HepG2 (cell line): ENCODE measurements around the gene FBN3. TPM values are rescaled to one million over a fixed set of nuclear protein-coding genes. Genes with fewer than 3 reads are reported as not detected.

Source experiments
- PCBP1 ChIP-seq: fragments of 200-400 bp; formaldehyde crosslinking; IDR thresholded peaks from 2 replicates; pipeline ENCODE4 v1.6.1; 2017; ENCODE audit warnings: mild to moderate bottlenecking, low read depth, low read length, borderline replicate concordance
- SPEN ChIP-seq: sonication (generic); formaldehyde crosslinking; IDR thresholded peaks from 2 replicates; pipeline ENCODE4 v1.5.1; 2020; ENCODE audit warnings: low read depth, mild to moderate bottlenecking, missing genetic modification reagents
- ZBTB38 ChIP-seq: sonication (generic); formaldehyde crosslinking; IDR thresholded peaks from 2 replicates; pipeline ENCODE4 v1.5.1; 2020; ENCODE audit warnings: mild to moderate bottlenecking, missing genetic modification reagents
- ZFP36 ChIP-seq: fragments of 150-350 bp; IDR thresholded peaks from 2 replicates; pipeline ENCODE4 v1.6.1; 2018; ENCODE audit warnings: borderline replicate concordance, low read length, low read depth; ENCODE audit not compliant: partially characterized antibody
- ZIK1 ChIP-seq: sonication (generic); formaldehyde crosslinking; IDR thresholded peaks from 2 replicates; pipeline ENCODE4 v1.5.0; 2020; ENCODE audit warnings: mild to moderate bottlenecking, low read depth, missing genetic modification reagents, borderline replicate concordance
- ZKSCAN1 ChIP-seq: fragments of 150-350 bp; IDR thresholded peaks from 2 replicates; pipeline ENCODE4 v1.6.1; 2014; ENCODE audit warnings: low read length
- ZMYM3 ChIP-seq: sonication (generic); formaldehyde crosslinking; IDR thresholded peaks from 2 replicates; pipeline ENCODE4 v1.5.1; 2020; ENCODE audit warnings: mild to moderate bottlenecking, missing genetic modification reagents
- ZMYM4 ChIP-seq: sonication (generic); formaldehyde crosslinking; IDR thresholded peaks from 2 replicates; pipeline ENCODE4 v1.8.1; 2023; ENCODE audit warnings: mild to moderate bottlenecking, missing genetic modification reagents
- ZNF264 ChIP-seq: sonication (generic); formaldehyde crosslinking; IDR thresholded peaks from 2 replicates; pipeline ENCODE4 v1.4.0; 2020; ENCODE audit warnings: missing genetic modification reagents
- polyA plus RNA-seq, 8 experiments: library from polyadenylated mRNA; depleted of rRNA in 3 of 8; stranded (reverse) in 7 of 8; unstranded in 1 of 8; fragments of >200 nt; fragmentation: Illumina TruSeq in 4 of 8; extraction: Trizol in 4 of 8; gene quantifications; 2 replicates each; pipeline versions ENCODE4 v1.2.1 to v1.2.3, GENCODE V29; 2011 to 2016; ENCODE audit warnings: low read depth in 4 of 8, missing spikeins in 1 of 8, mixed read lengths in 1 of 8; ENCODE audit not compliant: insufficient read depth in 1 of 8
- total RNA-seq, 5 experiments: library from RNA; depleted of rRNA; stranded (reverse); fragments of >200 nt; fragmentation: Illumina TruSeq; extraction: Trizol; gene quantifications; 2 replicates each; pipeline ENCODE4 v1.2.3, GENCODE V29; 2016; ENCODE audit warnings: low read depth in 1 of 5
- TF ChIP-seq, protein P1 (sequence below): sonication (generic); formaldehyde crosslinking; IDR thresholded peaks from 2 replicates; pipeline ENCODE4 v1.5.1; 2020; ENCODE audit warnings: mild to moderate bottlenecking, missing genetic modification reagents, moderate library complexity
- TF ChIP-seq, protein P2 (sequence below): sonication (generic); formaldehyde crosslinking; IDR thresholded peaks from 2 replicates; pipeline ENCODE4 v1.4.0; 2020; ENCODE audit warnings: missing genetic modification reagents, borderline replicate concordance
- TF ChIP-seq, protein P3 (sequence below): sonication (generic); formaldehyde crosslinking; IDR thresholded peaks from 2 replicates; pipeline ENCODE4 v1.4.0; 2020; ENCODE audit warnings: missing genetic modification reagents
- TF ChIP-seq, protein P4 (sequence below), 2 experiments: sonication (generic) in 1 of 2; formaldehyde crosslinking in 1 of 2; IDR thresholded peaks; 2 replicates each; pipeline versions ENCODE4 v1.4.0 to v1.6.1; 2018 to 2020; ENCODE audit warnings: missing genetic modification reagents in 2 of 2, borderline replicate concordance in 1 of 2, low read depth in 1 of 2, mild to moderate bottlenecking in 1 of 2, missing biosample characterization in 1 of 2
- TF ChIP-seq, protein P5 (sequence below): sonication (generic); formaldehyde crosslinking; IDR thresholded peaks from 2 replicates; pipeline ENCODE4 v1.5.0; 2020; ENCODE audit warnings: missing genetic modification reagents

Gene FBN3
- total and polyA plus RNA-seq, 2 of the 13 experiments (the other 11 are each of a cell fraction or from before 2014, with no cell fraction given) = 0.20 to 1.3 TPM

DNA sequence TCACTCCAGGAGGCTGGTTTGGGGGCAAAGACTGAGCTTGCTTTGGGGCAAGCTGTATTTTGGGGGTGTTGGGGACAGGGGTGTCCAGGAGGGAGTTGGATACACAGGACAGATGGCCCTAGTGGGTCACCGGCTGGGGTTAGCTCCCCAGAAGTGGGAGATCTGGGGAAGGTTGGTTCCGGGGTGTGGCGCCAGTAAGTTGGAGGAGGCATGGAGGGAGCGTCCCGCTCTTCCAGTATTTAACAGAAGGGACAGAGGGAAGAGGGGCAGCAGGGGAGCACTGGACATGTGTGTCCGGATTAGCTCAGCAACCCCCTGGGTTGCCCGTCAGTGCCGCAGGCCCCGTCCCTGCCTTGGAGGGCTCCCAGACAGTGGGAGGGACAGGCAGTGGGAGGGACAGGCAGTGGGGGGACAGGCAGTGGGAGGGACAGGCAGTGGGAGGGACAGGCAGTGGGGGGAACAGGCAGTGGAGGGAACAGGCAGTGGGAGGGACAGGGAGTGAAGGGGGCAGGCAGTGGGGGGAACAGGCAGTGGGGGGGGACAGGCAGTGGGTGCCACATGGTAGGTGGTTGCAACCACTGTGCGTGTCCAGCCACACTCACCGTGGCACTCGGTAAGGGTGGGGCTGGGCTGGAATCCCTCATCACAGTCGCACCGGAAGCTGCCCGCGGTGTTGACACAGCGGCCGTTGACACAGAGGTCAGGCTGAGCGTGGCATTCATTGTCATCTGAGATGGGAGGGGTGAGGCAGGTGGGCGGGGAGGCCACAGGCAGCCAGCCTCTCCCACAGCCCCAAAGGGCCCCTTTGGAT is 63.6 kb downstream of the FBN3 start (continued):
- TF ChIP-seq, protein P1, sequence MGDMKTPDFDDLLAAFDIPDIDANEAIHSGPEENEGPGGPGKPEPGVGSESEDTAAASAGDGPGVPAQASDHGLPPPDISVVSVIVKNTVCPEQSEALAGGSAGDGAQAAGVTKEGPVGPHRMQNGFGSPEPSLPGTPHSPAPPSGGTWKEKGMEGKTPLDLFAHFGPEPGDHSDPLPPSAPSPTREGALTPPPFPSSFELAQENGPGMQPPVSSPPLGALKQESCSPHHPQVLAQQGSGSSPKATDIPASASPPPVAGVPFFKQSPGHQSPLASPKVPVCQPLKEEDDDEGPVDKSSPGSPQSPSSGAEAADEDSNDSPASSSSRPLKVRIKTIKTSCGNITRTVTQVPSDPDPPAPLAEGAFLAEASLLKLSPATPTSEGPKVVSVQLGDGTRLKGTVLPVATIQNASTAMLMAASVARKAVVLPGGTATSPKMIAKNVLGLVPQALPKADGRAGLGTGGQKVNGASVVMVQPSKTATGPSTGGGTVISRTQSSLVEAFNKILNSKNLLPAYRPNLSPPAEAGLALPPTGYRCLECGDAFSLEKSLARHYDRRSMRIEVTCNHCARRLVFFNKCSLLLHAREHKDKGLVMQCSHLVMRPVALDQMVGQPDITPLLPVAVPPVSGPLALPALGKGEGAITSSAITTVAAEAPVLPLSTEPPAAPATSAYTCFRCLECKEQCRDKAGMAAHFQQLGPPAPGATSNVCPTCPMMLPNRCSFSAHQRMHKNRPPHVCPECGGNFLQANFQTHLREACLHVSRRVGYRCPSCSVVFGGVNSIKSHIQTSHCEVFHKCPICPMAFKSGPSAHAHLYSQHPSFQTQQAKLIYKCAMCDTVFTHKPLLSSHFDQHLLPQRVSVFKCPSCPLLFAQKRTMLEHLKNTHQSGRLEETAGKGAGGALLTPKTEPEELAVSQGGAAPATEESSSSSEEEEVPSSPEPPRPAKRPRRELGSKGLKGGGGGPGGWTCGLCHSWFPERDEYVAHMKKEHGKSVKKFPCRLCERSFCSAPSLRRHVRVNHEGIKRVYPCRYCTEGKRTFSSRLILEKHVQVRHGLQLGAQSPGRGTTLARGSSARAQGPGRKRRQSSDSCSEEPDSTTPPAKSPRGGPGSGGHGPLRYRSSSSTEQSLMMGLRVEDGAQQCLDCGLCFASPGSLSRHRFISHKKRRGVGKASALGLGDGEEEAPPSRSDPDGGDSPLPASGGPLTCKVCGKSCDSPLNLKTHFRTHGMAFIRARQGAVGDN (CRISPR knock-in tag) = peak; percentile 76
- TF ChIP-seq, protein P2, sequence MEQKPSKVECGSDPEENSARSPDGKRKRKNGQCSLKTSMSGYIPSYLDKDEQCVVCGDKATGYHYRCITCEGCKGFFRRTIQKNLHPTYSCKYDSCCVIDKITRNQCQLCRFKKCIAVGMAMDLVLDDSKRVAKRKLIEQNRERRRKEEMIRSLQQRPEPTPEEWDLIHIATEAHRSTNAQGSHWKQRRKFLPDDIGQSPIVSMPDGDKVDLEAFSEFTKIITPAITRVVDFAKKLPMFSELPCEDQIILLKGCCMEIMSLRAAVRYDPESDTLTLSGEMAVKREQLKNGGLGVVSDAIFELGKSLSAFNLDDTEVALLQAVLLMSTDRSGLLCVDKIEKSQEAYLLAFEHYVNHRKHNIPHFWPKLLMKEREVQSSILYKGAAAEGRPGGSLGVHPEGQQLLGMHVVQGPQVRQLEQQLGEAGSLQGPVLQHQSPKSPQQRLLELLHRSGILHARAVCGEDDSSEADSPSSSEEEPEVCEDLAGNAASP (CRISPR knock-in tag) = peak; percentile 52; the same call in 1 of the 2 replicates
- no peak for TF ChIP-seq ZFP36
- peak; percentile 15; the same call in 1 of the 2 replicates for TF ChIP-seq ZBTB38 (CRISPR knock-in tag)
- TF ChIP-seq PCBP1 = peak; percentile 91; the same call in 1 of the 2 replicates
- TF ChIP-seq ZKSCAN1 = no peak
- TF ChIP-seq, protein P3, sequence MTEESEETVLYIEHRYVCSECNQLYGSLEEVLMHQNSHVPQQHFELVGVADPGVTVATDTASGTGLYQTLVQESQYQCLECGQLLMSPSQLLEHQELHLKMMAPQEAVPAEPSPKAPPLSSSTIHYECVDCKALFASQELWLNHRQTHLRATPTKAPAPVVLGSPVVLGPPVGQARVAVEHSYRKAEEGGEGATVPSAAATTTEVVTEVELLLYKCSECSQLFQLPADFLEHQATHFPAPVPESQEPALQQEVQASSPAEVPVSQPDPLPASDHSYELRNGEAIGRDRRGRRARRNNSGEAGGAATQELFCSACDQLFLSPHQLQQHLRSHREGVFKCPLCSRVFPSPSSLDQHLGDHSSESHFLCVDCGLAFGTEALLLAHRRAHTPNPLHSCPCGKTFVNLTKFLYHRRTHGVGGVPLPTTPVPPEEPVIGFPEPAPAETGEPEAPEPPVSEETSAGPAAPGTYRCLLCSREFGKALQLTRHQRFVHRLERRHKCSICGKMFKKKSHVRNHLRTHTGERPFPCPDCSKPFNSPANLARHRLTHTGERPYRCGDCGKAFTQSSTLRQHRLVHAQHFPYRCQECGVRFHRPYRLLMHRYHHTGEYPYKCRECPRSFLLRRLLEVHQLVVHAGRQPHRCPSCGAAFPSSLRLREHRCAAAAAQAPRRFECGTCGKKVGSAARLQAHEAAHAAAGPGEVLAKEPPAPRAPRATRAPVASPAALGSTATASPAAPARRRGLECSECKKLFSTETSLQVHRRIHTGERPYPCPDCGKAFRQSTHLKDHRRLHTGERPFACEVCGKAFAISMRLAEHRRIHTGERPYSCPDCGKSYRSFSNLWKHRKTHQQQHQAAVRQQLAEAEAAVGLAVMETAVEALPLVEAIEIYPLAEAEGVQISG (CRISPR knock-in tag) = peak; percentile 61
- TF ChIP-seq ZIK1 (CRISPR knock-in tag) = 0 out of 2 replicates have a peak, but pooled peaks have one; percentile 41
- peak; percentile 27; the same call in 1 of the 2 replicates for TF ChIP-seq SPEN (CRISPR knock-in tag)
- peak; percentile 41; the same call in 1 of the 2 replicates for TF ChIP-seq ZMYM4 (CRISPR knock-in tag)
- TF ChIP-seq ZMYM3 (CRISPR knock-in tag) = peak; percentile 69
- TF ChIP-seq, protein P4, sequence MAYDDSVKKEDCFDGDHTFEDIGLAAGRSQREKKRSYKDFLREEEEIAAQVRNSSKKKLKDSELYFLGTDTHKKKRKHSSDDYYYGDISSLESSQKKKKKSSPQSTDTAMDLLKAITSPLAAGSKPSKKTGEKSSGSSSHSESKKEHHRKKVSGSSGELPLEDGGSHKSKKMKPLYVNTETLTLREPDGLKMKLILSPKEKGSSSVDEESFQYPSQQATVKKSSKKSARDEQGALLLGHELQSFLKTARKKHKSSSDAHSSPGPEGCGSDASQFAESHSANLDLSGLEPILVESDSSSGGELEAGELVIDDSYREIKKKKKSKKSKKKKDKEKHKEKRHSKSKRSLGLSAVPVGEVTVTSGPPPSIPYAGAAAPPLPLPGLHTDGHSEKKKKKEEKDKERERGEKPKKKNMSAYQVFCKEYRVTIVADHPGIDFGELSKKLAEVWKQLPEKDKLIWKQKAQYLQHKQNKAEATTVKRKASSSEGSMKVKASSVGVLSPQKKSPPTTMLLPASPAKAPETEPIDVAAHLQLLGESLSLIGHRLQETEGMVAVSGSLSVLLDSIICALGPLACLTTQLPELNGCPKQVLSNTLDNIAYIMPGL (CRISPR knock-in tag; IDR thresholded peaks at IDR 0.05; ENCODE audit: borderline replicate concordance in 1 of 2, low read depth in 1 of 2) = 0 out of 4 replicates have a peak, but pooled peaks of 1 of the 2 experiments have one; percentile 28
- TF ChIP-seq, protein P5, sequence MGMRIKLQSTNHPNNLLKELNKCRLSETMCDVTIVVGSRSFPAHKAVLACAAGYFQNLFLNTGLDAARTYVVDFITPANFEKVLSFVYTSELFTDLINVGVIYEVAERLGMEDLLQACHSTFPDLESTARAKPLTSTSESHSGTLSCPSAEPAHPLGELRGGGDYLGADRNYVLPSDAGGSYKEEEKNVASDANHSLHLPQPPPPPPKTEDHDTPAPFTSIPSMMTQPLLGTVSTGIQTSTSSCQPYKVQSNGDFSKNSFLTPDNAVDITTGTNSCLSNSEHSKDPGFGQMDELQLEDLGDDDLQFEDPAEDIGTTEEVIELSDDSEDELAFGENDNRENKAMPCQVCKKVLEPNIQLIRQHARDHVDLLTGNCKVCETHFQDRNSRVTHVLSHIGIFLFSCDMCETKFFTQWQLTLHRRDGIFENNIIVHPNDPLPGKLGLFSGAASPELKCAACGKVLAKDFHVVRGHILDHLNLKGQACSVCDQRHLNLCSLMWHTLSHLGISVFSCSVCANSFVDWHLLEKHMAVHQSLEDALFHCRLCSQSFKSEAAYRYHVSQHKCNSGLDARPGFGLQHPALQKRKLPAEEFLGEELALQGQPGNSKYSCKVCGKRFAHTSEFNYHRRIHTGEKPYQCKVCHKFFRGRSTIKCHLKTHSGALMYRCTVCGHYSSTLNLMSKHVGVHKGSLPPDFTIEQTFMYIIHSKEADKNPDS (CRISPR knock-in tag) = peak; percentile 6; the same call in 1 of the 2 replicates
- TF ChIP-seq ZNF264 (CRISPR knock-in tag) = no peak
